ENCODE results near the gene WFDC10A.
A peak's percentile ranks its signal among the peaks of the same experiment; 100 is the strongest.
"Not testable (repeated sequence)": the region's sequence is repeated elsewhere in the genome, so short reads cannot be mapped to it uniquely, and the experiment has no call there.

Gene WFDC10A

DNA sequence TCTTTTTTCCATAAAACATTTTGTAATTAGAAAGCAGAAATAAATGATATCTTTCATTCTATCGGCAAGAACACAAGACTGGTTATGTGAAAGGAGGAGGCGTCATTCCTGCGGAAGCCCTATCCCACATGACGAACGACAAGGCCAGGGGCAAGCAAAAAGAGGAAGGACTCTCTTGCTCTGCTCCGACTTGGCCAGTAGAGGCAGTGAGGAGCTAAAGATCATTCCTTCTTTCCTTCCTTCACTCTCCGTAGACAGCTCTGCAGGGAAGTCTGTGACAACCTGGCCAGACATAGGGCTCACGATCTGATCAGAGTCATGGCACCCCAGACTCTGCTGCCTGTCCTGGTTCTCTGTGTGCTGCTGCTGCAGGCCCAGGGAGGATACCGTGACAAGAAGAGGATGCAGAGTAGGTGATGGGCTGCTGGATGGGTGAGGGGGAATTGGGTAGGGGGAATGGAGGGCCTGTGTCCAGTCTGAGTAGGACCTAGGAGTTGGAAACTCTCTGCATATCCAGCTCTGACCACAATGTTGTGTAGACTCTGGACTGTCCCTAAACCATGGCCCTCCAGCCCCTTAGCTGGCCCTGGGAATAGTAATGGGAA is at the start of gene WFDC10A:
Gene WFDC10A (plus strand): TSS at position 244 of the 605 bp plus-strand sequence. CDS start 75 bp downstream, at position 319.
- peak; percentile 66 for DNase-seq (ENCODE audit: low spot score)

DNA sequence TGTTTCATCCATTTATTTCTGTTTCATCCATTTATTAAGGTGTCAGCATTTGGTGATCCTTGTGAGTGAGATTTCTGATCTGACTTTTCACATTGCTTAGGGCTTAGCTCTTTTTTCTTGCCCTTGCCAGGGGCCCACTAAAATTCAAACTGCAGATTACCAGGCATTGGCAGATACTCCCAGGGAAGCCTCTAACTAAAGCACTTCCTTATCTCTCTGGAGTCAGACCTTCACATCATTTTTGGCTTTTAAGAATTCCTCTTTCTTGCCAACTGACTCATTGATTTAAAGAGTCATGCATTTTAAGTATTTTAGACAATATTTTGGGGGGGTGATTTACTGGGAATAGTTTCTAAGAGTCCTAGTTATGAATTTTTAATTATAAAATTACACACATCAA is 47.8 kb upstream of the WFDC10A start:
- no peak for DNase-seq (ENCODE audit: low spot score)

DNA sequence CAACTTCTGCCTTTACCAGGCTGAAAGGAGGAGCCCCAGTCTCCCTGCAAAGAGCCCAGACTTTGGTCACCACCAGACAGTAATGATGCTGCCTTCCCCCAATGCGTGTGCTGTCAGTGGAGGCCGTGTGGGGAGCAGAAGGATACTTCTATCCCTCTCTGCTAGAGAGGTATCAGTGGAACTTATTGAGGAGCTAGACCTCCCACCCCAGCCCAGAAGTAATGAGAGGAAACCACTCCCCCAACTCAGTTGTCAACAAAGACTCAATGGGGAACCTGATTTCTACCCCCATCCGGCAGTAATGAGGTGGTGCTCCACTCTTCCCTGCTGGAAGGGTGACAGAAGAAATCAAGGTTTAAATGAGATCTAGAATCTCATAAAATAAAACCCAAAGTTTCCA is 46.0 kb upstream of the WFDC10A start:
- DNase-seq (ENCODE audit: low spot score): no peak

DNA sequence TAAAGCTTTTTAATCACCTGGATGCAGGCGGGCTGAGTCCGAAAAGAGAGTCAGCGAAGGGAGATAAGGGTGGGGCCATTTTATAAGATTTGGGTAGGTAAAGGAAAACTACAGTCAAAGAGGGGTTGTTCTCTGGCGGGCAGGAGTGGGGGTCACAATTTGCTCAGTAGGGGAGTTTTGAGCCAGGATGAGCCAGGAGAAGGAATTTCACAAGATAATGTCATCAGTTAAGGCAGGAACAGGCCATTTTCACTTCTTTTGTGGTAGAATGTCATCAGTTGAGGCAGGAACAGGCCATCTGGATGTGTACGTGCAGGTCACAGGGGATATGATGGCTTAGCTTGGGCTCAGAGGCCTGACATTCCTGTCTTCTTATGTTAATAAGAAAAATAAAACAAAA is 45.2 kb upstream of the WFDC10A start:
- DNase-seq (ENCODE audit: low spot score): not testable (repeated sequence)

DNA sequence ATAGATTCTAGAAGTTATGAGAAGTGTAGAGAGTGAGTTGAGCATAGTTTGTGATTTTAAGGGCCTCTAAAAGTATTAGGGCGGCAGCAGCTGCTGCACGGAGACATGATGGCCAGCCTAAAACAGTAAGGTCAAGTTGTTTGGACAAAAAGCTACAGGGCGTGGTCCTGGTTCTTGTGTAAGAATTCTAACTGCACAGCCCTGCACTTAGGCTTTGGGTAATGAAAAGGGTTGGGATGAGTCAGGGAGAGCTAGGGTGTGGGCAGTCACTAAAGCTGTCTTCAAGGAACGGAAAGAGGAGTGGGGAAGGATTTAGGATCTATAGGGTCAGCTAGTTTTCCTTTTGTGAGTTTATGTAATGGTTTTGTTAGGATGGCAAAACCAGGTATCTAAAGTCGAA is 43.6 kb upstream of the WFDC10A start:
- not testable (repeated sequence) for DNase-seq (ENCODE audit: low spot score)

DNA sequence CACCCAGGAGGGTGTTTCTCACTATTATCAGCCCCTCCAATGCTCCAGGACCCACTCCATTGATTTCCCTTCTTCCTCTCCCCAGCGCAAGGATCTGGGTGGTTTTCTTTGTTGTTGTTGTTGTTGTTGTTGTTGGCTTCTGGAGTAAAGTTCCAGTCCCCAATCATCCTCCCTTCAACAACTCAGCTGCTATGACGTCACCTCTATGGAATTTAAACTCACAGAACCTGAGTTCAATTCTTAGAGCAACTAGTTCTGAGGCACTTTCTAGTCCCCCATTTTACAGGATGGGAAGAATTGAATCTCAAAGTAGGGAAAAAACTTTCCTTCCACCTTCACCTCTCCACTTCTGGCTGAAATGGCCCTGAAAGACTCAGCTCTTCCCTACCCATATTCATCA is 40.7 kb upstream of the WFDC10A start:
- DNase-seq (ENCODE audit: low spot score): no peak

DNA sequence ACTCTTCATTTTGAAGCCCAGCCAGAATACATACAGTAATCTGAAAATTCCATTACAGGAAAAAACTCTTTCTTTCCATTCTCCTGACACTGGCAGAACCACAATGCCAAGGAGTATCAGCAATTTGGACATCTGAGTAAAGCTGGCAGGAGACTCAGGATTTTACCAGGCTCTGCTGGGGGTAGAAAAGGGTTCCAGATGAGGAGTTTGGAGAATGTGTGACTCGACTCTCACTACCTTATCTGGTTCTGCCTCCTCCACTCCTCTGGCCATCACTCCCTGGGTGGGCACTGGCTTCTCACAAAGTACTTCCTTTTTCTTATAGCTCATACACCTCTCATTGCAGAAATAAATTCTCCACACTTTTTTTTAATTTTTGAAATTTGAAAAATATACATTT is 39.8 kb upstream of the WFDC10A start:
- DNase-seq (ENCODE audit: low spot score): no peak

DNA sequence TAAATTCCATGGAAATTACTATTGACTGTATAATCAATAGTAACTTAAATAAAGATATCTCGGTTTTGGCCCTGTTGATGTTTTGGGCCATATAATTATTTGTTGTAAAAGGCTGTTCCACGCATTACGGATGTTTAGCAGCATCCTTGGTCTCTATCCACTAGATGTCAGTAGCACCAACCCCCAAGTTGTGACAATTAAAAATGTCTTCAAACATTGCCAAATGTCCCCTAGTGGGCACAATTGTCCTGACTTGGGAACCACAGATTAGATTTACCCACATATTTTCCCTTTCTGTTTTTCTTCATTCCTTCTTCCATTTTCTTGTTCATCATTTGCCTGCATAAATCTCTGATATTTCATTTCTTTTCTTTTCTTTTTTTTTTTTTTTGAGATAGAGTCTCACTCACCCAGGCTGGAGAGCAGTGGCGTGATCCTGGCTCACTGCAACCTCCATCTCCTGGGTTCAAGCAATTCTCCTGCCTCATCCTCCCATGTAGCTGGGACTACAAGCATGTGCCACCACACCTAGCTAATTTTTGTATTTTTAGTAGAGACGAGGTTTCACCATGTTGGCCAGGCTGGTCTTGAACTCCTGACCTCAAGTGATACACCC is 36.9 kb upstream of the WFDC10A start:
- no peak for DNase-seq (ENCODE audit: low spot score)

DNA sequence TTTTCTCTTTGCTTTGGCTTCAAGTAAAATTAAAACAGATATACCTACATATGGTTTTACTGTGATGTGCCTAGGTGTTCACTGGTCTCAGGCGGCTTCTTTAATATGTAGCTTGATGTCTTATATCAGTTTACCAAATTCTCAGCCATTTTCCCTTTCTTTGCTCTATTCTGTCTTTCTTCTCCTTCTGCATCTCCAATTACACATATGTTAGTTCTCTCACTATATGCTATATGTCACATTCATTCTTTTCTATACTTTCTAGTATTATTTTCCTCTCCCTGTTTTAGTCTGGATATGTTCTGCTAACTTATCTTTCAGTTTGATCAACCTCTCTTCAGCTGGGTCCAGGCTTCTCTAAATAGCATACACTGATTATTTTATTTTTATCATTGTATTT is 36.0 kb upstream of the WFDC10A start:
- DNase-seq (ENCODE audit: low spot score): no peak

DNA sequence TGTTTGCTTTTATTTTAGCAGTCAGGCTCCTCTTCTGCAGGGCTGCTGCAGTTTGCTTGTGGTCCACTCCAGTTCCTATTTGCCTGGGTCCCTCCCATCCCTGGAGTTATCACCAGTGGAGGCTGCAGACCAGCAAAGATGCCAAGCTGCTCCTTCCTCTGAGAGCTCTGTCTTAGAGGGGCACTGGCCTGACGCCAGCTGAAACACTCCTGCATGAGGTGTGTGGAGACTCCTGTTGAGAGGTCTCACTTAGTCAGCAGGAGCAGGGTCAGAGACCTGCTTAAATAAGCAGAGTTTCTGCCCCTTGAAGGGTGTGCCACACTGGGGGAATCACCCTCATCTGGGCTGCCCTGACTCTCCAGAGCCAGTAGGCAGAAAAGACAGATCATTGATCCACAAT is 34.3 kb upstream of the WFDC10A start:
- no peak for DNase-seq (ENCODE audit: low spot score)

DNA sequence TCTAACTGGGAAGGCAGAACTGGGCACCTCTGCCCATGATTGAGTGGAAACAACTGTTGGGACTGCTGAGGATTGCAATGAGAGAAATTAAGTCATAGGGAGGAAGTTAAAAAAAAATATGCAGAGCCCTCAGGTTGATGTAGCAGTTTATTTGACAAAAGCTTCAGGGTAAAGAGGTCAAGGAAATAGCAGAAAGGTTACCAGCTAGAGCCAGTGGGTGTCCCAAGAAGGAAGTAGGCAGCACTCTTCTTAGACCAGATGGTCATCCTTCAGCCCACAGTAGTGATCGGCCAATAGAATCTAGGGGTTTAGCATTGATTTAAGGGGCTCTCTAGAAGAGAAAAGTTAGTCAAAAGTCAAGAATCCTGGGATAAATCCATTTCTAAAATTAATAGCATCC is 21.7 kb upstream of the WFDC10A start:
- DNase-seq (ENCODE audit: low spot score): no peak

DNA sequence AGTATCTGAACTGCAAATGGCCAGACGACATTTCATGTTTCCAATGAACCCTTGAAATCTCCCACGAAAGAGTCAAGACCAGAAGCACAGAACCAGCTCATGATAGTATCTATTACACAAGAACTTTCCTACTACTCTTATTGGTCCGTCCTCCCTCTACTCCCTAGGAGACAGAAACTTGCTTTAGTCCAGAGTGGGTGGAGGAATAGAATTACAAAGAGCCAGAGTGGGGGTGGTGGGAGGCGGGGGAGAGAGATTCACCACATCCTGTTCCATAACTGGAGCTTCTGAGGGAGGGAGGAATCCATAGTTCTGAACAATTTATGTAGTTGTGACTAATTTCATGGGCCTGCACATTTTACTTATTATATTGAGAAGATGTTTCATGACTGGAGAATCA is 18.5 kb upstream of the WFDC10A start:
- DNase-seq (ENCODE audit: low spot score): no peak

DNA sequence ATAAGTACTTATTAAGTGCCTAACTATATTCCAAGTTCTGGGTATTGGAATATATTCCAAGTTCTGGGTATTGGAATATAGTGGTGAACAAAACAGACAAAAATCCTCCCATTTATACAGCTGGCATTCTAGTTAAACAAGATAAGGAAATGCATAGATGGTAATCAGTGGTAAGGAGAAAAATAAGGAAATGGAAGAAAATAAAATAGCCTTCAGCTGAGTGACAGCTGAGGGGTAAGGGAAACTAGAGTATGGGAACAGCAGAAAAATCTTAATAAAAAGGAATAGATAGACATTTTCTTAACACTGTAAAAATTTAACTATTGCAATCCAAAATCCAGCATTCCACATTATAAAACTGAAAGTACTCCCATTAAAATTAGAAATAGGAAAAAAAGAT is 17.2 kb upstream of the WFDC10A start:
- DNase-seq (ENCODE audit: low spot score): no peak

DNA sequence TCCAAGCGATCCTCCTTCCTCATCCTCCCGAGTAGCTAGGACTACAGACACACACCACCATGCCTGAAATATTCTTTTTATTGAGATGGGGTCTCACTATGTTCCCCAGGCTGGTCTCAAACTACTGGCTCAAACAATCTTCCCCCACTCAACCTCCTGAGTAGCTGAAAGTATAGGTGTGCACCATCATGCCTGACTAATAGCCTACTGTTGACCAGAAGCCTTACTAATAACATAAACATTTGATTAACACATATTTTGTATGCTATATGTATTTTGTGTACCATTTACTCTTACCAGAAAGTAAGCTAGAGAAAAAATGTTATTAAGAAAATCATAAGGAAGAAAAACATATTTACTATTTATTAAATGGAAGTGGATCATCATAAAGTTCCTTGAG is 11.9 kb upstream of the WFDC10A start:
- DNase-seq (ENCODE audit: low spot score): no peak

DNA sequence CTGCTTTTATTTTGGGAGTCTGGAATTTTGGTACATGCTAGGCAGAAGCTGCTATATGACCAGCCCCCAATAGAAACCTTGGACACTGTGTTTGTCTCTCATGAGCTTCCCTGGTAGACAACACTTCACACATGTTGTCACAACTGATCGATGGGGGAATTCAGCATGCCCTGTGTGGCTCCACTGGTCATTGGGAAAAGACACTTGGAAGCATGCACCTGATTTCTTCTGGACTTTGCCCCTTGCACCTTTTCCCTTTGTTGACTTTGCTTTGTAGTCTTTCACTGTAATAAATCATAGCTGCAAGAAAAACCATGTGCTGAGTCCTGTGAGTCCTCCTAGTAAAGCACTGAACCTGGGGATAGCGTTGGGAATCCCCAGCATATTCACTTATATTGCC is 7.9 kb upstream of the WFDC10A start:
- no peak for DNase-seq (ENCODE audit: low spot score)

DNA sequence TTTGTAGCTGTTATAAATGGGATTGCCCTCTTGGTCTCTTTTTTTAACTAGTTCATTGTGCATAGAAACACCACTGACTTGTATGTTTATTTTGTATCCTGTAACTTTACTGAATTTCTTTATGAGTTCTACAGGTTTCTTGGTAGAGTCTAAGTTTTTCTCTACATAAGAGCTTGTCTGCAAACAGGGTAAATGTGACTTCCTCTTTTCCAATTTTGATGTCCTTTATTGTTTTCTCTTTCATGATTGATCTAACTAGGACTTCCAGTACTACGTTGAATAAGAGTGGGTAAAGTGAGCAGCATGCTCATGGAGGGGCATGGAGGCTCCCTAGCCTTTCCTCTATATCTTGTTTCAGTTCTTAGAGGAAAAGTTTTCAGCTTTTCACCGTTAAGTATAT is 3.0 kb upstream of the WFDC10A start:
- DNase-seq (ENCODE audit: low spot score): no peak

DNA sequence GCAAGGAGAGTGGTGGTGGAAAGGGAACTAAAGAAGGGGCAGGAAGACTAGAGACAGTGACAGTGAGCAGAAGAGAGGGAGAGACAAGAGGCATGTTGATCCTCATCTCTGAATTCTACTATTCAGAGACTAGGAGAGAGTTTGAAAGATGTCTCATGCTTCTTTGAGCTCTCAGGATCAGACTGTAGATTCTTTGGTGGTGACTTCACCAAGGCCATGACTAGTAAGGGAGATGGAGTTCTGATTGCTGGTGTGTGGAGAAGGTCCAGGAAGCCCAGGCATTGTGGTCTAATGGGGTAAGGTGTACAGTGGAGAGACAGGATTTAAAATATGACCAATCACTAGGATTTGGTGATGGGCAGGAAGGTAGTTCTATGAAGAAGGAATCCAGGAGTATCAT is 832 bp downstream of the WFDC10A start:
- DNase-seq (ENCODE audit: low spot score): no peak

DNA sequence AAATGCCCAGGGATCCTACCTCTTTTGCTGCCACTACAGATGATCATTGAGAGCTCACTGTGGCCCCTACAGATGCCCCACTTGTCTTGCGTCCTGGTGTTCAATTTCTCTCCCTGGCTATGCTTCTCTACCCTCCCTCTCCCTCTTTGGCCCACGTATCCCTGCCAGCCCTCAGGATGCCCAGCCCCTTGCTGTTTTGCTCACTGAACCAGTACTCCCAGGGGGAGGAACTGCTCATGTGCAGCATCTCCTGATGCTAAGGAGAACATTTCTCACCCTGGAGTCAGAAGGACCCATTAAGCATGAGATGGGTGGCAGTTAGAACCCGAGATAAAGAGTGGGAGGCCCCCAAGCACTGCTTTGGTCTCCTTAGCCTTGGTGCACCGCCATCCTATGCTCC is 1.6 kb downstream of the WFDC10A start, which contains the start of gene WFDC9:
Gene WFDC9 (minus strand): TSS at position 101 of the 400 bp plus-strand sequence. CDS start 21,103 bp downstream, outside the sequence.
- no peak for DNase-seq (ENCODE audit: low spot score)

DNA sequence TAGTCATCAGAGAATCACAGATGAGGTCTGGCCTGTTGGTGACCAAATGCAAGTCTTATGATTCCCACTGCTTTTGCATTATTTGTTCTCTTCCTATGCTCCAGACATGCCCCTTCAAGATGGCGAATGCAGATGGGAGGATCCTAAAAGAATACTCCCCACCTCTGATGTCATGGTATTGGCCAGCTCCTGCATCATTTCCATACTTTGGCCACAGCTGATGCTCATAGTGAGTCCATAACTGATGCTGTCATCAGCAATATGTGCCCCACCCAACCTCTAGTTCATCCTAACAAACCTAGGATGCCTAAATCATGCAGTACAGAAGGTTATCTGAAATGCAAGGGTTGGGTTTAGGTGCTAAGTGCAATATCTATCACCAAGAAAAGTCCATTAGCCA is 7.0 kb downstream of the WFDC10A start:
- DNase-seq (ENCODE audit: low spot score): no peak

DNA sequence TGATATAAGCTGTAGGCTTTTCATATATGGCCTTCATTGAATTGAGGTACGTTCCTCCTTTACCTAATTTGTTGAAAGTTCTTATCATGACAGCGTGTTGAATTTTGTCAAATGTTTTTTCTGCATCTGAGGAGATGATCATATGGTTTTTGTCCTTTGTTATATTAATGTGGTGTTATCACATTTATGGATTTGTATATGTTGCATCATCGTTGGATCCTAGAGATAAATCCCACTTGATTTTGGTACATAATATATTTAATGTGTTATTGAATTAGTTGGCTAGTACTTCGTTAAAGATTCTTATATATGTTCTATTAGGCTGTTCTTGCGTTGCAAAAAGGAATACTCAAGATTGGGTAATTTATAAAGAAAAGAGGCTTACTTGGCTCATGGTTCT is 10.1 kb downstream of the WFDC10A start:
- DNase-seq (ENCODE audit: low spot score): no peak

DNA sequence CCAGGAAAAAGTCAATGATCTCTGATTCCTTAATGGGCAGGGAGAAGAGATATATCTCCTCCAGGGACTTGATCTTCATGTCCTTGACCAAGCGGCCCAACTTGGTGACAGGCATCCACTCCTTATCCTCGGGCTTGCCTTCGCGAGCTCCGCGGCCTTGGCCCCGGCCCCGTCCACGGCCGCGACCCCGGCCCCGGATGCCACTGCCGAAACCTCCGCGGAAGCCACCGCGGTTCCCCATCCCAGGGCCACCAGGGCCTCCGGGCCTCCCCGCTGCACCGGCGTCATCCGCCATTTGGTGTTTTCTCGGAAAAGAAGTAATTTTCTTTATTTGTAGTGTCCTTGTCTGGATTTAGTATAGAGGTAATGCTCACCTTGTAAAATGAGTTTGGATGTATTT is 11.5 kb downstream of the WFDC10A start:
- DNase-seq (ENCODE audit: low spot score): not testable (repeated sequence)

DNA sequence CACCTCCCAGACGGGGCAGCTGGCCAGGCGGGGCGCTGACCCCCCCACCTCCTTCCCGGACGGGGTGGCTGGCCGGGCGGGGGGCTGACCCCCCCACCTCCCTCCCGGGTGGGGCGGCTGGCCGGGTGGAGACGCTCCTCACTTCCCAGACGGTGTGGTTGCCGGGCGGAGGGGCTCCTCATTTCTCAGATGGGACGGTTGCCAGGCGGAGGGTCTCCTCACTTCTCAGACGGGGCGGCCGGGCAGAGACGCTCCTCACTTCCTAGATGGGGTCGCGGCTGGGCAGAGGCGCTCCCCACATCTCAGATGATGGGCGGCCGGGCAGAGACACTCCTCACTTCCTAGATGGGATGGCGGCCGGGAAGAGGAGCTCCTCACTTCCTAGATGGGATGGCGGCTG is 16.3 kb downstream of the WFDC10A start:
- not testable (repeated sequence) for DNase-seq (ENCODE audit: low spot score)

DNA sequence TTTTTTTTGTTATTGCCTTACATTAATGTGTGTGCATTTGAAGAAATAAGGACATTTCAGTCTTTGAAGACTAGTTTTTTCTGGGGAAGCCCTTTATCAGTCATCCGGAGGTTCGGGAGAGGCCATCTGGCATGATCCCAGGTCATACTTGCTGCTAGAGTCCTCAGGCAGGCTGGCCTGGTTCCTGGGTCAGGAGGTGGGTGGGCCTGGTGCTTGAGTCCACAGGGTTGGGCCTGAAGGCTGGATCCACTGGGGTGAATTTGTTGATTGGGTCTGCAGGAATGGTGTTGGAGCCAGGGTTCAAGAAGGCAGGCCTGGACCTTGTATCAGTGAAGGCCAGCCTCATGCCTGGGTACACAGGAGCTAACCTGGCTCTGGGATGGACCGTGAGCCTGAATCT is 17.3 kb downstream of the WFDC10A start:
- DNase-seq (ENCODE audit: low spot score): no peak

DNA sequence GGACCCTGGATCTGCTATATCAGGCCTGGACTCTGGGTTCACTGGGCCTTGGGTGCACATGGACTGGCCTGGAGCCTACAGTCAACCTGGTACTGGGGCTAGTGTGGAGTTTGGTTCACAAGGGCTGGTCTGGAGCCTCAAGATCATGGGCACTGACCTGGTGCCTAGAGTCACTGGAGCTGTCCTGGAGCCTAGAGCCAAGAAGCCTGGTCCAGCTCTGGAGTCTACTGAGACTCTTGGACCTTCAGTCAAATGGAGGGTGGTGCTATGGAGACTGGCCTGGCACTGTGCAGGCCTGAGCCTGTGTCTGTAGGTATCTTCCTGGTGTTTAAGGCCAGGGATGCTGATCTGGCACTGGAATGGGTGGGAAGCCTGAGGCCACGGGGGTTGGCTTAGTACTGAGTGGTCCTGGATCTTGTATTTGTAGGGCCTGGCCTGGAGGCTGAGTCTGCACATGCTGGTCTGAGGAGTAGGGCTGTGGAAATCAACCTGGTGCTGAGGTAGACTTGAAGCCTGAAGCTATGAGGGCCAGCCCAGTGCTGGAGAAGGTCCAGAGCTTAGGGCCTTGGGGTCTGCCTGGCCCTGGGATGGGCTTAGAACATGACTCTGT is 18.0 kb downstream of the WFDC10A start:
- no peak for DNase-seq (ENCODE audit: low spot score)

Data from ecto neural progenitor cell (in vitro differentiated cells).